Renal cortical epithelial cell (primary cell): ENCODE results near the gene TYW1. TPM values are rescaled to one million over a fixed set of nuclear protein-coding genes. Genes with fewer than 3 reads are reported as not detected.
"Not testable (repeated sequence)": the region's sequence is repeated elsewhere in the genome, so short reads cannot be mapped to it uniquely, and the experiment has no call there.

Experiments
- DNase-seq: peaks from one replicate; pipeline ENCODE4 v3.0.0-alpha.2; 2011; ENCODE audit warnings: low read depth
- total RNA-seq: library from RNA; depleted of rRNA; stranded (reverse); fragments of >200 nt; gene quantifications from 2 replicates; pipeline ENCODE4 v1.2.3, GENCODE V29; 2014

Gene TYW1
- total RNA-seq, 1 donor from 2014 or later = 28.2 TPM

- not testable (repeated sequence) for DNase-seq
These were observed 138.3 kb downstream of the TYW1 start for GRCh38 chr7:67134912-67135311.

- not testable (repeated sequence) for DNase-seq
These were observed 139.2 kb downstream of the TYW1 start for GRCh38 chr7:67135617-67136486.

- peak; percentile 30 for DNase-seq
These were observed 140.9 kb downstream of the TYW1 start for GRCh38 chr7:67137489-67137888.

- not testable (repeated sequence) for DNase-seq
These were observed 143.2 kb downstream of the TYW1 start for GRCh38 chr7:67139876-67140275.

GRCh38 chr7:67141001-67141400, 144.4 kb downstream of the TYW1 start:
- not testable (repeated sequence) for DNase-seq

GRCh38 chr7:67143091-67143786, 146.6 kb downstream of the TYW1 start:
- DNase-seq = not testable (repeated sequence)

- DNase-seq = not testable (repeated sequence)
These were observed 149.1 kb downstream of the TYW1 start for GRCh38 chr7:67145581-67146193.

GRCh38 chr7:67149131-67149530, 152.5 kb downstream of the TYW1 start:
- not testable (repeated sequence) for DNase-seq

- not testable (repeated sequence) for DNase-seq
These were observed 157.7 kb downstream of the TYW1 start for GRCh38 chr7:67154374-67154773.

- not testable (repeated sequence) for DNase-seq
These were observed 159.4 kb downstream of the TYW1 start for GRCh38 chr7:67156064-67156463.

GRCh38 chr7:67163285-67163684, 166.7 kb downstream of the TYW1 start:
- not testable (repeated sequence) for DNase-seq

- not testable (repeated sequence) for DNase-seq
These were observed 174.5 kb downstream of the TYW1 start for GRCh38 chr7:67171151-67171550.

GRCh38 chr7:67176730-67177129, 180.1 kb downstream of the TYW1 start:
- not testable (repeated sequence) for DNase-seq

GRCh38 chr7:67178915-67179688, 182.5 kb downstream of the TYW1 start:
- peak; percentile 22 for DNase-seq

- not testable (repeated sequence) for DNase-seq
These were observed 186.5 kb downstream of the TYW1 start for GRCh38 chr7:67182956-67183750.

- DNase-seq = not testable (repeated sequence)
These were observed 188.5 kb downstream of the TYW1 start for GRCh38 chr7:67184912-67185659.

GRCh38 chr7:67185660-67186129, 189.1 kb downstream of the TYW1 start:
- DNase-seq = not testable (repeated sequence)

- not testable (repeated sequence) for DNase-seq
These were observed 192.5 kb downstream of the TYW1 start for GRCh38 chr7:67189160-67189559.

- peak; percentile 5 for DNase-seq
These were observed 193.3 kb downstream of the TYW1 start for GRCh38 chr7:67189801-67190465.
